ENCODE data around the gene TMEM52.

GRCh38 chr1:1889090-1889750 is 29.9 kb downstream of the TMEM52 start:
- TF ChIP-seq GATA3 (IDR thresholded peaks at IDR 0.05; ENCODE audit: low read depth, low read length) (no peak), GATA2 (IDR thresholded peaks at IDR 0.05; ENCODE audit: low read depth, low read length) (no peak)

Data from SH-SY5Y (cell line).